Mammary epithelial cell (primary cell): ENCODE data around the gene GZMM.

Experiments
- CTCF ChIP-seq, 2 donors: IDR thresholded peaks in 1 of 2; conservative IDR thresholded peaks in 1 of 2; 2 replicates each; pipeline ENCODE4 v1.5.1; 2011 to 2012; ENCODE audit warnings: inconsistent platforms in 2 of 2, low read length in 2 of 2, mild to moderate bottlenecking in 2 of 2, control low read depth in 1 of 2, low read depth in 1 of 2; ENCODE audit not compliant: insufficient read depth in 1 of 2; ENCODE audit errors: extremely low read depth in 1 of 2
- EZH2 ChIP-seq: IDR thresholded peaks from 2 replicates; pipeline ENCODE4 v1.6.1; 2012; ENCODE audit warnings: low read length, inconsistent platforms, borderline replicate concordance

GRCh38 chr19:536881-537404 is 6.9 kb upstream of the GZMM start:
- no peak for TF ChIP-seq CTCF (conservative IDR thresholded peaks at IDR 0.05 in 1 of 2, IDR thresholded peaks at IDR 0.05 in 1 of 2; ENCODE audit: extremely low read depth in 1 of 2, insufficient read depth in 1 of 2, low read depth in 1 of 2, low read length in 2 of 2)
- no peak for TF ChIP-seq EZH2
